Activated CD8-positive, alpha-beta T cell treated with anti-CD3 and anti-CD28 coated beads for 36 hours (primary cell): ENCODE measurements around the gene EIF4G1. TPM values are rescaled to one million over a fixed set of nuclear protein-coding genes. Genes with fewer than 3 reads are reported as not detected.

ENCODE experiments used
- ATAC-seq: fragments of 200-7000 bp; cut with Tn5 transposase; one replicate; pipeline ENCODE4 v1.10.0; 2021; ENCODE audit warnings: mild to moderate bottlenecking, moderate library complexity
- CTCF ChIA-PET: fragments of 350-600 bp; sonication (Branson Sonifier 250); formaldehyde crosslinking; loops from one replicate; lab custom pipeline; 2021; ENCODE audit warnings: antibody characterized with exemption; lab: Charles Lee
- POLR2A ChIA-PET: fragments of 350-600 bp; sonication (Branson Sonifier 250); formaldehyde crosslinking; loops from one replicate; lab custom pipeline; 2021; ENCODE audit warnings: antibody characterized with exemption; lab: Charles Lee
- DNase-seq: peaks from one replicate; pipeline ENCODE4 v3.0.0-alpha.2; 2020
- H3K27ac Mint-ChIP-seq: one replicate; pipeline ENCODE4 v1.8.0; 2021; ENCODE audit warnings: mild to moderate bottlenecking, mixed read lengths
- H3K27me3 Mint-ChIP-seq: one replicate; pipeline ENCODE4 v1.8.0; 2021; ENCODE audit warnings: mixed read lengths
- H3K36me3 Mint-ChIP-seq: one replicate; pipeline ENCODE4 v1.8.0; 2021; ENCODE audit warnings: low read depth, mixed read lengths
- H3K4me1 Mint-ChIP-seq: one replicate; pipeline ENCODE4 v1.8.0; 2021; ENCODE audit warnings: low read depth, mixed read lengths
- H3K4me3 Mint-ChIP-seq: one replicate; pipeline ENCODE4 v1.8.0; 2021; ENCODE audit warnings: mild to moderate bottlenecking, moderate library complexity, mixed read lengths
- H3K9me3 Mint-ChIP-seq: one replicate; pipeline ENCODE4 v1.8.0; 2021; ENCODE audit warnings: mixed read lengths
- CTCF ChIP-seq: fragments of 200-600 bp; IDR thresholded peaks from one replicate; pipeline ENCODE4 v1.8.0; 2022; ENCODE audit warnings: antibody characterized with exemption, mild to moderate bottlenecking
- intact Hi-C: fragments of 100-400 bp; cut with micrococcal nuclease; formaldehyde crosslinking; loops from one replicate; pipeline ENCODE4 v1.10.0; 2022
- total RNA-seq, 2 experiments: library from RNA; stranded (reverse); gene quantifications; one replicate each; pipeline ENCODE4 v1.2.3, GENCODE V29; 2021

EIF4G1 gene
- total RNA-seq, 2 experiments from 2014 or later: 429 to 437 TPM

GRCh38 chr3:184347321-184348056, 33.1 kb downstream of the EIF4G1 start:
- Mint-ChIP-seq H3K36me3 (no peaks in the 10 kb centered on the region), H3K4me1 (no peaks in the 10 kb centered on the region), H3K4me3 (no peak overlapping the region), H3K9me3 (no peaks in the 10 kb centered on the region), H3K27me3 (no peaks in the 10 kb centered on the region), H3K27ac (no peak overlapping the region)
- DNase-seq (no peak), ATAC-seq (no peak)
- TF ChIP-seq CTCF: no peak
- intact Hi-C loops: no loop called here
- POLR2A ChIA-PET: interaction anchor here (1.1 to 1.9 kb wide), 4 partner anchors 12 to 32 kb away, joined by 5 to 10 read pairs (median 6); no protein-coding TSS in a partner anchor
- CTCF ChIA-PET: interaction anchor here (3.4 kb wide), 1 partner anchor 7 kb away, joined by 16 read pairs; no protein-coding TSS in a partner anchor

GRCh38 chr3:184348057-184348382, 33.6 kb downstream of the EIF4G1 start:
- intact Hi-C loops: no loop called here
- no peaks in the 10 kb centered on the region for H3K9me3 Mint-ChIP-seq
- H3K4me1 Mint-ChIP-seq: no peaks in the 10 kb centered on the region
- no peak overlapping the region for H3K4me3 Mint-ChIP-seq
- H3K36me3 Mint-ChIP-seq: no peaks in the 10 kb centered on the region
- DNase-seq (no peak), ATAC-seq (no peak)
- no peak overlapping the region for H3K27ac Mint-ChIP-seq
- POLR2A ChIA-PET: interaction anchor here (1.1 to 1.9 kb wide), 4 partner anchors 12 to 32 kb away, joined by 5 to 10 read pairs (median 6); no protein-coding TSS in a partner anchor
- no peak for TF ChIP-seq CTCF
- CTCF ChIA-PET: no interaction called here
- no peaks in the 10 kb centered on the region for H3K27me3 Mint-ChIP-seq

GRCh38 chr3:184349563-184350470, 35.4 kb downstream of the EIF4G1 start:
- intact Hi-C loops: no loop called here
- Mint-ChIP-seq H3K27ac (no peak overlapping the region), H3K4me1 (peaks cover 4% of the 10 kb centered on the region), H3K4me3 (no peak overlapping the region), H3K36me3 (no peaks in the 10 kb centered on the region), H3K9me3 (no peaks in the 10 kb centered on the region), H3K27me3 (no peaks in the 10 kb centered on the region)
- ATAC-seq (no peak), DNase-seq (no peak)
- TF ChIP-seq CTCF: no peak
- ChIA-PET CTCF (interaction anchor here (1.0 kb wide), 1 partner anchor 194 kb away, joined by 3 read pairs; no protein-coding TSS in a partner anchor), POLR2A (no interaction called here)

GRCh38 chr3:184350618-184351017, 36.2 kb downstream of the EIF4G1 start:
- CTCF ChIA-PET: interaction anchor here (1.0 kb wide), 1 partner anchor 193 kb away, joined by 3 read pairs; no protein-coding TSS in a partner anchor
- ATAC-seq: no peak

More at GRCh38 chr3:184350618-184351017, 36.2 kb downstream of the EIF4G1 start:
- intact Hi-C loops: no loop called here
- Mint-ChIP-seq H3K27ac (no peak overlapping the region), H3K27me3 (no peaks in the 10 kb centered on the region), H3K36me3 (no peaks in the 10 kb centered on the region), H3K4me3 (no peak overlapping the region), H3K4me1 (peaks cover 4% of the 10 kb centered on the region), H3K9me3 (no peaks in the 10 kb centered on the region)
- TF ChIP-seq CTCF: no peak
- POLR2A ChIA-PET: interaction anchor here (0.7 to 2.1 kb wide), 2 partner anchors 11 to 27 kb away, joined by 3 to 11 read pairs; partner anchors contain the start of genes CLCN2 and POLR2H
- DNase-seq: no peak
